DOHH2 (cell line): Measurements from ENCODE around the gene LRTM2.

Experiments
- CTCF ChIP-seq: fragments of 200-600 bp; sonication (generic); IDR thresholded peaks from one replicate; pipeline ENCODE4 v1.5.1; 2014; ENCODE audit warnings: antibody characterized with exemption, mild to moderate bottlenecking, low read depth, low read length; ENCODE audit not compliant: poor library complexity, severe bottlenecking
- EZH2phosphoT487 ChIP-seq: fragments of 200-600 bp; sonication (generic); IDR thresholded peaks from 2 replicates; pipeline ENCODE4 v1.6.1; 2017; ENCODE audit warnings: borderline replicate concordance, mild to moderate bottlenecking, antibody characterized with exemption, low read length, moderate library complexity, mixed read lengths

- no peak for TF ChIP-seq CTCF
- no peak for TF ChIP-seq EZH2phosphoT487
Measured at GRCh38 chr12:1821805-1822204, 1.4 kb downstream of the LRTM2 start.
